ENCODE results near the gene AP1S3. TPM values are rescaled to one million over a fixed set of nuclear protein-coding genes. Genes with fewer than 3 reads are reported as not detected.

The AP1S3 gene
- total RNA-seq, 1 experiment from 2014 or later, result 66.3 TPM

DNA sequence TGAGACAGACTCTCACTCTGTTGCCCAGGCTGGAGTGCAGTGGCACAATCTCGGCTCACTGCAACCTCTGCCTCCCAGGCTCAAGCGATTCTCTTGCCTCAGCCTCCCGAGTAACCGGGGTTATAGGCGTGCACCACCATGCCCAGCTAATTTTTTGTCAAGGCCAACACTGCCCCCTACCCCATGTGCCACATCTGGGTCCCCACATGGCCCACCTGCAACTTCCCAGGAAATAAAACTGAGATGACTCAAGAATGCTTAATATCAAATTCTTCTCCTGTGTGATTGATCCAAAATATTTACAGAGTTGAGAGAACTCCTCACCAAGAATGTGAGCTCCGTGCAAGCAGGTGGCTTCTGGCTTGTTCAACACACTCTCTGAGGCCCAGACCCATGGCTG lies 9.1 kb downstream of the AP1S3 start:
- TF ChIP-seq, protein P1, sequence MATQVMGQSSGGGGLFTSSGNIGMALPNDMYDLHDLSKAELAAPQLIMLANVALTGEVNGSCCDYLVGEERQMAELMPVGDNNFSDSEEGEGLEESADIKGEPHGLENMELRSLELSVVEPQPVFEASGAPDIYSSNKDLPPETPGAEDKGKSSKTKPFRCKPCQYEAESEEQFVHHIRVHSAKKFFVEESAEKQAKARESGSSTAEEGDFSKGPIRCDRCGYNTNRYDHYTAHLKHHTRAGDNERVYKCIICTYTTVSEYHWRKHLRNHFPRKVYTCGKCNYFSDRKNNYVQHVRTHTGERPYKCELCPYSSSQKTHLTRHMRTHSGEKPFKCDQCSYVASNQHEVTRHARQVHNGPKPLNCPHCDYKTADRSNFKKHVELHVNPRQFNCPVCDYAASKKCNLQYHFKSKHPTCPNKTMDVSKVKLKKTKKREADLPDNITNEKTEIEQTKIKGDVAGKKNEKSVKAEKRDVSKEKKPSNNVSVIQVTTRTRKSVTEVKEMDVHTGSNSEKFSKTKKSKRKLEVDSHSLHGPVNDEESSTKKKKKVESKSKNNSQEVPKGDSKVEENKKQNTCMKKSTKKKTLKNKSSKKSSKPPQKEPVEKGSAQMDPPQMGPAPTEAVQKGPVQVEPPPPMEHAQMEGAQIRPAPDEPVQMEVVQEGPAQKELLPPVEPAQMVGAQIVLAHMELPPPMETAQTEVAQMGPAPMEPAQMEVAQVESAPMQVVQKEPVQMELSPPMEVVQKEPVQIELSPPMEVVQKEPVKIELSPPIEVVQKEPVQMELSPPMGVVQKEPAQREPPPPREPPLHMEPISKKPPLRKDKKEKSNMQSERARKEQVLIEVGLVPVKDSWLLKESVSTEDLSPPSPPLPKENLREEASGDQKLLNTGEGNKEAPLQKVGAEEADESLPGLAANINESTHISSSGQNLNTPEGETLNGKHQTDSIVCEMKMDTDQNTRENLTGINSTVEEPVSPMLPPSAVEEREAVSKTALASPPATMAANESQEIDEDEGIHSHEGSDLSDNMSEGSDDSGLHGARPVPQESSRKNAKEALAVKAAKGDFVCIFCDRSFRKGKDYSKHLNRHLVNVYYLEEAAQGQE (IDR thresholded peaks at IDR 0.05; ENCODE audit: insufficient read depth in 1 of 2, low read depth in 2 of 2, low read length in 1 of 2), result no peak
- TF ChIP-seq, protein P2, sequence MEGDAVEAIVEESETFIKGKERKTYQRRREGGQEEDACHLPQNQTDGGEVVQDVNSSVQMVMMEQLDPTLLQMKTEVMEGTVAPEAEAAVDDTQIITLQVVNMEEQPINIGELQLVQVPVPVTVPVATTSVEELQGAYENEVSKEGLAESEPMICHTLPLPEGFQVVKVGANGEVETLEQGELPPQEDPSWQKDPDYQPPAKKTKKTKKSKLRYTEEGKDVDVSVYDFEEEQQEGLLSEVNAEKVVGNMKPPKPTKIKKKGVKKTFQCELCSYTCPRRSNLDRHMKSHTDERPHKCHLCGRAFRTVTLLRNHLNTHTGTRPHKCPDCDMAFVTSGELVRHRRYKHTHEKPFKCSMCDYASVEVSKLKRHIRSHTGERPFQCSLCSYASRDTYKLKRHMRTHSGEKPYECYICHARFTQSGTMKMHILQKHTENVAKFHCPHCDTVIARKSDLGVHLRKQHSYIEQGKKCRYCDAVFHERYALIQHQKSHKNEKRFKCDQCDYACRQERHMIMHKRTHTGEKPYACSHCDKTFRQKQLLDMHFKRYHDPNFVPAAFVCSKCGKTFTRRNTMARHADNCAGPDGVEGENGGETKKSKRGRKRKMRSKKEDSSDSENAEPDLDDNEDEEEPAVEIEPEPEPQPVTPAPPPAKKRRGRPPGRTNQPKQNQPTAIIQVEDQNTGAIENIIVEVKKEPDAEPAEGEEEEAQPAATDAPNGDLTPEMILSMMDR (IDR thresholded peaks at IDR 0.05), result no peak
- TF ChIP-seq POLR2AphosphoS5 (IDR thresholded peaks at IDR 0.05; ENCODE audit: low read depth, low read length) (no peak), SIN3A (IDR thresholded peaks at IDR 0.05; ENCODE audit: borderline replicate concordance, insufficient read depth, low read depth, low read length) (no peak), TCF7L2 (IDR thresholded peaks at IDR 0.05; ENCODE audit: low read depth, low read length) (no peak)
- ChIA-PET POLR2A (no interaction called here), CTCF (no interaction called here)
- no peak for DNase-seq (ENCODE audit: low read depth, low spot score)
- no peak overlapping the region for H3K4me3 ChIP-seq (ENCODE audit: low read depth in 2 of 2, low read length in 2 of 2)
- no peak for ATAC-seq
- in situ Hi-C loops (cut with HindIII; ENCODE audit: low pct_unique_long_range_greater_than_20kb, low sequenced_read_pairs), result no loop called here
- no peaks in the 10 kb centered on the region for H3K9me3 ChIP-seq (ENCODE audit: control insufficient read depth, insufficient read depth, low read depth, low read length)
- peaks cover 55% of the 10 kb centered on the region for H3K4me1 ChIP-seq (ENCODE audit: control insufficient read depth, insufficient read depth, low read length)
- H3K36me3 ChIP-seq (ENCODE audit: control insufficient read depth, insufficient read depth, low read length), result no peaks in the 10 kb centered on the region
- intact Hi-C loops (cut with micrococcal nuclease; ENCODE audit: unreplicated experiment), result no loop called here
- BruUV-seq (replicated peaks), result no TSS peak
- H3K27ac ChIP-seq (ENCODE audit: low read length), result no peak overlapping the region
- H3K27me3 ChIP-seq (ENCODE audit: control insufficient read depth, insufficient read depth, low read length), result no peaks in the 10 kb centered on the region

DNA sequence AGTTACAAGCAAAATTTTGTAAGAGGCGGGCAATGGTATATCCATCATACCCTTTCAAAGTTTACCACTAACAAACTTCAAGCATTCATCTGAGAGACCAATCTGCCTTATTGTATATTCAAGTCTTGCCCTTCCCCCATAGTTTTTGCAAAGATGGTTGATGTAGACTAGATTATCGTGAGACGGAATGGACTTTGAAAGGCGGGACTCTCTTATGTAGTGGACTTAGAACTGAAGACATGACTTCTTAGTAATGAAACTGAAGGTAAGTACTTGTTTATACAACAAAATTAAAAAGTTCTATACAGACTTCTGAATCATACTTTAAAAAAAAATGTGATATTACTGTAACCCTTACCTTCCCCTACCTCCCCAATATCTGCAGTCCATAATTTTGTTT lies 10.4 kb downstream of the AP1S3 start:
- CTCF ChIA-PET, result no interaction called here
- peaks cover 45% of the 10 kb centered on the region for H3K4me1 ChIP-seq (ENCODE audit: control insufficient read depth, insufficient read depth, low read length)
- in situ Hi-C loops (cut with HindIII; ENCODE audit: low pct_unique_long_range_greater_than_20kb, low sequenced_read_pairs), result no loop called here

More for the DNA sequence above, 10.4 kb downstream of the AP1S3 start:
- no peaks in the 10 kb centered on the region for H3K36me3 ChIP-seq (ENCODE audit: control insufficient read depth, insufficient read depth, low read length)
- ATAC-seq, result no peak
- POLR2A ChIA-PET, result no interaction called here
- DNase-seq (ENCODE audit: low read depth, low spot score), result no peak
- H3K27ac ChIP-seq (ENCODE audit: low read length), result peak overlapping the region; percentile 35
- H3K9me3 ChIP-seq (ENCODE audit: control insufficient read depth, insufficient read depth, low read depth, low read length), result no peaks in the 10 kb centered on the region
- intact Hi-C loops (cut with micrococcal nuclease; ENCODE audit: unreplicated experiment), result no loop called here
- no peak overlapping the region for H3K4me3 ChIP-seq (ENCODE audit: low read depth in 2 of 2, low read length in 2 of 2)
- no peaks in the 10 kb centered on the region for H3K27me3 ChIP-seq (ENCODE audit: control insufficient read depth, insufficient read depth, low read length)
- BruUV-seq (replicated peaks), result no TSS peak
- TF ChIP-seq, protein P2 (IDR thresholded peaks at IDR 0.05), result no peak
- TF ChIP-seq, protein P1 (IDR thresholded peaks at IDR 0.05; ENCODE audit: insufficient read depth in 1 of 2, low read depth in 2 of 2, low read length in 1 of 2), result no peak
- no peak for TF ChIP-seq SIN3A (IDR thresholded peaks at IDR 0.05; ENCODE audit: borderline replicate concordance, insufficient read depth, low read depth, low read length)
- TF ChIP-seq POLR2AphosphoS5 (IDR thresholded peaks at IDR 0.05; ENCODE audit: low read depth, low read length), result no peak
- TF ChIP-seq TCF7L2 (IDR thresholded peaks at IDR 0.05; ENCODE audit: low read depth, low read length), result no peak
